Measurements from ENCODE around the gene VPS25.

VPS25 gene

GRCh38 chr17:42783062-42783790 lies 10.0 kb downstream of the VPS25 start:
- H3K4me1 ChIP-seq (ENCODE audit: control insufficient read depth, low read length), result no peaks in the 10 kb centered on the region
- H3F3A ChIP-seq (ENCODE audit: control insufficient read depth, insufficient read depth), result no peaks in the 10 kb centered on the region; the same call in 1 of the 2 replicates
- H3K9me3 ChIP-seq (ENCODE audit: control insufficient read depth, insufficient read depth, low read length), result no peaks in the 10 kb centered on the region
- no peak overlapping the region for H3K4me3 ChIP-seq (ENCODE audit: low read length)
- TF ChIP-seq, protein P1, sequence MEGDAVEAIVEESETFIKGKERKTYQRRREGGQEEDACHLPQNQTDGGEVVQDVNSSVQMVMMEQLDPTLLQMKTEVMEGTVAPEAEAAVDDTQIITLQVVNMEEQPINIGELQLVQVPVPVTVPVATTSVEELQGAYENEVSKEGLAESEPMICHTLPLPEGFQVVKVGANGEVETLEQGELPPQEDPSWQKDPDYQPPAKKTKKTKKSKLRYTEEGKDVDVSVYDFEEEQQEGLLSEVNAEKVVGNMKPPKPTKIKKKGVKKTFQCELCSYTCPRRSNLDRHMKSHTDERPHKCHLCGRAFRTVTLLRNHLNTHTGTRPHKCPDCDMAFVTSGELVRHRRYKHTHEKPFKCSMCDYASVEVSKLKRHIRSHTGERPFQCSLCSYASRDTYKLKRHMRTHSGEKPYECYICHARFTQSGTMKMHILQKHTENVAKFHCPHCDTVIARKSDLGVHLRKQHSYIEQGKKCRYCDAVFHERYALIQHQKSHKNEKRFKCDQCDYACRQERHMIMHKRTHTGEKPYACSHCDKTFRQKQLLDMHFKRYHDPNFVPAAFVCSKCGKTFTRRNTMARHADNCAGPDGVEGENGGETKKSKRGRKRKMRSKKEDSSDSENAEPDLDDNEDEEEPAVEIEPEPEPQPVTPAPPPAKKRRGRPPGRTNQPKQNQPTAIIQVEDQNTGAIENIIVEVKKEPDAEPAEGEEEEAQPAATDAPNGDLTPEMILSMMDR (IDR thresholded peaks at IDR 0.05; ENCODE audit: low read depth, low read length, poor library complexity, severe bottlenecking), result no peak
- TF ChIP-seq EZH2phosphoT487 (IDR thresholded peaks at IDR 0.05; ENCODE audit: borderline replicate concordance, low read length), result no peak
- H3K9me2 ChIP-seq (replicated peaks; ENCODE audit: control insufficient read depth, low read length), result no peaks in the 10 kb centered on the region
- H3K79me2 ChIP-seq (ENCODE audit: control insufficient read depth, low read length), result no peaks in the 10 kb centered on the region
- peaks cover 12% of the 10 kb centered on the region for H3K36me3 ChIP-seq (ENCODE audit: control insufficient read depth, low read length)
- H3K4me2 ChIP-seq (ENCODE audit: low read length), result no peak overlapping the region
- H4K20me1 ChIP-seq (ENCODE audit: control insufficient read depth, insufficient read depth, low read depth, low read length), result no peaks in the 10 kb centered on the region
- H3K27ac ChIP-seq (ENCODE audit: low read depth, low read length), result no peak overlapping the region
- H3K27me3 ChIP-seq (ENCODE audit: control insufficient read depth, low read length), result peaks cover 46% of the 10 kb centered on the region

GRCh38 chr17:42783791-42784138 lies 10.5 kb downstream of the VPS25 start:
- H3K36me3 ChIP-seq (ENCODE audit: control insufficient read depth, low read length), result peaks cover 10% of the 10 kb centered on the region
- no peaks in the 10 kb centered on the region; the same call in 1 of the 2 replicates for H3F3A ChIP-seq (ENCODE audit: control insufficient read depth, insufficient read depth)
- no peak overlapping the region for H3K4me2 ChIP-seq (ENCODE audit: low read length)
- no peaks in the 10 kb centered on the region for H3K4me1 ChIP-seq (ENCODE audit: control insufficient read depth, low read length)
- H3K9me3 ChIP-seq (ENCODE audit: control insufficient read depth, insufficient read depth, low read length), result no peaks in the 10 kb centered on the region
- H3K27ac ChIP-seq (ENCODE audit: low read depth, low read length), result no peak overlapping the region
- H3K79me2 ChIP-seq (ENCODE audit: control insufficient read depth, low read length), result no peaks in the 10 kb centered on the region
- H3K4me3 ChIP-seq (ENCODE audit: low read length), result no peak overlapping the region
- no peaks in the 10 kb centered on the region for H4K20me1 ChIP-seq (ENCODE audit: control insufficient read depth, insufficient read depth, low read depth, low read length)
- no peaks in the 10 kb centered on the region for H3K9me2 ChIP-seq (replicated peaks; ENCODE audit: control insufficient read depth, low read length)
- TF ChIP-seq, protein P1 (IDR thresholded peaks at IDR 0.05; ENCODE audit: low read depth, low read length, poor library complexity, severe bottlenecking), result no peak
- TF ChIP-seq EZH2phosphoT487 (IDR thresholded peaks at IDR 0.05; ENCODE audit: borderline replicate concordance, low read length), result no peak
- peaks cover 46% of the 10 kb centered on the region for H3K27me3 ChIP-seq (ENCODE audit: control insufficient read depth, low read length)

GRCh38 chr17:42784409-42784808 lies 11.2 kb downstream of the VPS25 start:
- no peak overlapping the region for H3K27ac ChIP-seq (ENCODE audit: low read depth, low read length)
- no peaks in the 10 kb centered on the region for H3K9me3 ChIP-seq (ENCODE audit: control insufficient read depth, insufficient read depth, low read length)
- H3K79me2 ChIP-seq (ENCODE audit: control insufficient read depth, low read length), result no peaks in the 10 kb centered on the region
- TF ChIP-seq, protein P1 (IDR thresholded peaks at IDR 0.05; ENCODE audit: low read depth, low read length, poor library complexity, severe bottlenecking), result no peak
- no peak for TF ChIP-seq EZH2phosphoT487 (IDR thresholded peaks at IDR 0.05; ENCODE audit: borderline replicate concordance, low read length)
- no peak overlapping the region for H3K4me3 ChIP-seq (ENCODE audit: low read length)
- no peaks in the 10 kb centered on the region for H4K20me1 ChIP-seq (ENCODE audit: control insufficient read depth, insufficient read depth, low read depth, low read length)
- H3K4me2 ChIP-seq (ENCODE audit: low read length), result no peak overlapping the region
- H3K27me3 ChIP-seq (ENCODE audit: control insufficient read depth, low read length), result peaks cover 46% of the 10 kb centered on the region
- H3K36me3 ChIP-seq (ENCODE audit: control insufficient read depth, low read length), result peaks cover 4% of the 10 kb centered on the region
- H3F3A ChIP-seq (ENCODE audit: control insufficient read depth, insufficient read depth), result no peaks in the 10 kb centered on the region; the same call in 1 of the 2 replicates
- H3K9me2 ChIP-seq (replicated peaks; ENCODE audit: control insufficient read depth, low read length), result no peaks in the 10 kb centered on the region
- no peaks in the 10 kb centered on the region for H3K4me1 ChIP-seq (ENCODE audit: control insufficient read depth, low read length)
